ENCODE results near the gene RASEF.
"Not testable (repeated sequence)": the region's sequence is repeated elsewhere in the genome, so short reads cannot be mapped to it uniquely, and the experiment has no call there.

RASEF gene

DNA sequence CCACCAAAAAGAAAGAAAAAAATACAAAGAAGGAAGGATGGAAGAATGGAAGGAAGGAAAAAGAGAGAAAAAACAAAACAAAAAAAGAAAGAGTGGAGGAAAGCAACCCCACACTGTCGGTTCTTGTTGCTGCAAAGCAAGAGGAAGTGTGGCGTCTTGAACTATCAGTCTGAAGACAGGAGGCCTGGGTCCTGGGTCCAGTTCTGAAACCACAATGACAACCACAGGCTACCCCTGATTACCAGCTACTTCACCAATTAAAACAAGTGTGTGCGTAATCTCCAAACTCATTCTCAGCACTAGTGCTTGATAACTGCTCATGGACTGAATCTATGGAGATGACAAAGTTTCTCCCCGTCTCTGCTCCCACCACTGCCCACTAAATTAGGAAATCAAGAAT, 93.7 kb downstream of the RASEF start:
- DNase-seq = no peak

DNA sequence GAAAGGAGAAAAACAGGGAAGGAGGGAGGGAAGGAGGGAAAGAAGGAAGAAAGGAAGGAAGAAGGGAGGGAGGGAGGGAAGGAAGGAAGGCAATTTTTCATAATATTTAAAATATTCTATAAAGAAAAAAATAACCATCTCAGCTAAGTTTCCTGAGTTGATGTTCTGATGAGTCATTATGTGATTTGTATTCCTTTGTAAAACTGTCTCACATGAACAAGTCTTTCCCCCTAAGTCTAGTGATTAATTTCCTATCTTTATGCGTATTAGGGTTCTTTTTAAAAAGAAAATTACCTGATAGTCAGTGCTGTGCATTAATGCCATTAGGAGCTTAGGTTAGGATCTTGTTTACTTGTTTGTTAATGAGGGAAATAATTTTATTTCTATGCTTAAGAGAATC, 94.1 kb downstream of the RASEF start:
- no peak for DNase-seq

DNA sequence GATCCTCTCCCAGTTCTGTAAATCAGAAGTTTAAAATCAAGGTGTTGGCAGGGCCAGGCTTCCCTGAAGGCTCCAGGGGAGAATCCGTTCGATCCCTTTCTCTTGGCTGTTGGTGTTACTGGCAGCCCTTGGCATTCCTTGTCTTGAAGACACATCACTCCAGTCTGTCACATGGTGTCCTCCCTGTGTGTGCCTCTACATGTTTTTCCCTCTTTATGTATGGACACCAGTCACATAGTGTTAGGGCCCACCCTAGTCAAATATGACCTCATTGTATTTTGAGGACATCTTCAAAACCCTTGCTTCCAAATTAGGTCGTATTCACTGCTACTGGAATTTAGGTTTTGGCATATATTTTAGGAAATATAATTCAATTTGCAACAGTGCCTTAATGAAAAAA, 94.6 kb downstream of the RASEF start:
- DNase-seq = no peak

DNA sequence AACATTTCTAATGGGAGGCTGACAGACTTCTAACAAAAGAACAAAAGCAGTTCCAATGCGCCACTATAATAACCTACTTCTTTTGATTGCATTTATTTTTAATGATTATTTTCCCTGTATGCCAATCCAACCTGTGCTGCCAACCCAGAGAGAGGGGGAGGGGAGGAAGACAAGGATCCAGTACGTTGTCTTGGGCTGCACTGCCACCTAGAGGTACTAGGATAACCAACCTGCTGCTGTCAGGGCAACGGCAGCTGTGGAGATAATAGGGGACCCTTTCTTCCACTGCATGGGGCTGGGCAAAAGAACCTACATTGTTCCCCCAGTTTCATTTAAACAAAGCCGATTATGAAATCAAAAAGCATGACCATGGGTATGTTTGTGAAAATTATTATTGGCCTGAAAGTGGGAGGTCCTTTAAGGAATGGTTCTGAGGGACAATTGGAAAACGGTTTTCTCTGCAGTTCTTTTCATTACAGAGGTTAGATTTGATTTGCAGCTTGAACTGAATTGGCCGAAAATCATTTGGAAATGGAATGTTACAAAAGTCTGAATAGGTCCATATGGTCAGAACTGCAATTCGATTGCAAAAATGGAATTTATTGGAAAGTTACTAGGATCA, 101.3 kb downstream of the RASEF start:
- peak; percentile 26 to 35 for DNase-seq

DNA sequence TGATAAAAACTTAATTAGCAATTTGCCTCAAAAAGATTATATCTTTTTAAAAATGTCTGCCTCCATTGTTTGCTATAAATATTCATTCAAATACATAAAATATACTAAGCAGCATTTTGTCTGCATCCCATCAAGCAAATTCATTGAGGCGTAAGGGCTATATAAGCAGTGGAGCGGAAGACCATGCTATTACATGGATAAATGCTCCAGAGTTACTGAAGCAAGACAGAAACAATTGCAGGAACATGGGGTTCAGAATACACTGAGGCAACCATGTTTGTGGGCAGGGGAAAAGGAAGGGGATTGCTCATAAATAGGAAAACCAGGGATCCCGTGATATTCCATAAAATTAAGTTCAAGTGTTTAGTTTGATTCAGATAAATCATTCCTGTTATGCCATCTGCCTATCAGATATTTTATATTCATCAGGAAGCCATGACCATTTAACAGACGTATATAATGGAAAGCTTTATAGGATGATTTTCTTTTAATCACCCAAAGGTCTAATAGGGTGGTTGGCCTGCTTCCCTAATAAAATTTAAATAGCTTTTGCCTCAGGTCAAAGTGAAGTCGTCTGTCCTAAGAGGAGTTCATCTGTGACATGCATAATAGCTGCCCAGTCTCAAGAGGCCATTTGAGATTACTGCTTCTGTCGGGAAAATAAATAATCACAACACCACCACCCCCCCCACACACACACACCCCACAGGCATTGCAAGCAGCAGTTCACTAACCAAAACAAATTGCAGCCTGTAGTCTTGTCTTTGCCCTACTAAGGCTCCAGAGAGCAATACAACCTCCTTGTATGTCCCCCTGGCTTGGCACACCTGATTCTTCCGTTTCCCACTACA, 105.2 kb downstream of the RASEF start:
- DNase-seq = no peak

DNA sequence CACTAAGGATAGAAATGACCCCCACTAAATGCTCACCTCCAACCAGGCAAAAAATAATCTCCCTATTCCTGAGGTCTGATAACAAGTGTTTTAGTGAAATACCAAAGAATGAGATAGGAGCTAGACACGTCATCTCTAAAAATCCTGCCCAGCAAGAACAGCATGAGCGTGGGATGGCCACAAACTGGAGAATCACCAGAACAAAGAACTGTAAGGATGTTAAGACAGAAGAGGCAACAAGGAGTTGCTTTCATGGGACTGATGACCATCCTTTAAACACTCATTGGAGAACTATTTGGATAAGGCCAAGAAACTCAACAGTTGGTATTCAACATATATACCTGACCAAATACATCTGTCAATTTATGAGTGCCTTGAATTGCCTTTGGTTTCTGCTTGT, 113.7 kb downstream of the RASEF start:
- no peak for DNase-seq

DNA sequence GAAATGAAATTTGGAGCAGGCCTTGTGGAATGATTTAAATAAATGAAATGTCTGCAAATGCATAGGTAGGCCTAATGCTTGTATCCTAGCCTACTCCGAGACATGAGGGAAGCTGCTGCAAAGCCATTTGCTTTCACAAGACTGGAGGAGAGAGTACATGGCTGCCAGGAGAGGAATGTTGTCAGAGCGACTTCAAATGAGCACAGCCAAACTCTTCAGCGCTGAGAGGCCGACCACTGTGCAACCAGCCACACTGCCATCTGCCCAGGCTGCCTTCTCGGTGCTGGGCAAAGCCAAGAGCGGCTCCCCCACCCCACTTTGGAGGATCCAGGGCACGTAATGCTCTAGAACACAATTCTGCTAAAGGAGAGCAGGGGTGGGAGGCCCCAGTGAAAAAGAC, 122.6 kb downstream of the RASEF start:
- DNase-seq = no peak

DNA sequence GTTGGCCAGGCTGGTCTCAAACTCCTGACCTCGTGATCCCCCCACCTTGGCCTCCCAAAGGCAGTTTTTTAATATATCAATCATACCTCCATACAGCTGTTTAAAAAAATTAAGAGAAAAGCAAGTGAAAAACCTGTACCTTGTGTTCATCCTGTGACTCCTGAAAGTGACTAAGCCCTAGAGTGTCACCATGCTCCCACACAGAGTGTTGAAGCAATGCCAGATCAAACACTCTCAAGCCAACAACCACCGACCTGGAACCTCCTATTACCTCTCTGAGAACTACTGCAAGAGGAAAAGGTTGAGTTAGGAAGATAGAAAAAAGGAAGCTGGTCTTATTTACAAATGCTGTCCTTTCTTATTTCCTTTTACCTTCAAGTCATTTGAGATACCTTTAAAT, 123.5 kb downstream of the RASEF start:
- DNase-seq = no peak

DNA sequence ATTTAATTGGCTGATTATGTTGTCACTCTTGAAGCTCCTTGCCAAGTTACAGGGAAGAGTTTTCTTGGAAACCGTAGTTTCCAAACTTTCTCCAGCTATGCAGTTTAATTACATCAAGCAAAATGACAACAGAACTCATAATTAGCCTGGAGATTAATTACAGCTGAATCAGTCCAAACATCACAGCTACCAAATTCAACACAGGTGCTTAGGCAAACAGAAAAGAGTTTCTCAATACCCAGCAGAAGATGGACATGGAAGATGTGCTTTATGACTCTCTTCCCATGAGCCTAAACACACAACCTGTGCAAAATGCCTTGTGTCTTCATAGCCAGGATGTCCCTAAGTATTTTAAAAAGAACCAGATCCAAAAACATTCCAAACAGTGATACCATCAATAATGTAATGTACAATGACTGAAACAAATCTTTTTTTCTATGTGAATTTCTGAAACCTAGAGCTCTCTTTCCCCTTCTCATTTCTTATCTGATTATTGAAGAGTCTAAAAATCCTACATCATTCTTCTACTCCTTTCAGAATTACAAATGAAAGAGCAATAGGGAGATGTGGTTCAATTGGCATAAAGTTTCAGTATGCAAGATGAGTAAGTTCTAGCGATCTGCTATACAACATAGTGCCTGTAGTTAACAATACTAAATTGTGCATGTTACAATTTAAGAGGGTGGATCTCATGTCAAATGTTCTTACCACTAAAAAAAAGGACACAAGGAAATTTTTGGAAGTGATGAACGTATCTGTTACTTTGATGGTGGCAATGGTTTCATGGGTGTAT, 124.3 kb downstream of the RASEF start:
- DNase-seq = no peak

DNA sequence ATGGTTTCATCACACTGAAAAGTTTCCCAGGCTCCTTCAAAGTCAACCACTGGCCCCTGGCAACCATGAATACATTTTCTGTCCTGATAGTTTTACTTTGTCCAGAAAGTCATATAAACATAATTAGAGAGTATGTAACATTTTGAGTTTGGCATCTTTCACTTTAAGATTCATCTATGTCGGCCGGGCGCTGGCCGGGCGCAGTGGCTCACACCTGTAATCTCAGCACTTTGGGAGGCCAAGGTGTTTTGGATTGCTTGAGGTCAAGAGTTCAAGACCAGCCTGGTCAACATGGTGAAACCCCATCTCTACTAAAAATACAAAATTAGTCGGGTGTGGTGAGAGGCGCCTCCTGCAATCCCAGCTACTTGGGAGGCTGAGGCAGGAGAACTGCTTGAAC, 126.4 kb downstream of the RASEF start:
- not testable (repeated sequence) for DNase-seq

DNA sequence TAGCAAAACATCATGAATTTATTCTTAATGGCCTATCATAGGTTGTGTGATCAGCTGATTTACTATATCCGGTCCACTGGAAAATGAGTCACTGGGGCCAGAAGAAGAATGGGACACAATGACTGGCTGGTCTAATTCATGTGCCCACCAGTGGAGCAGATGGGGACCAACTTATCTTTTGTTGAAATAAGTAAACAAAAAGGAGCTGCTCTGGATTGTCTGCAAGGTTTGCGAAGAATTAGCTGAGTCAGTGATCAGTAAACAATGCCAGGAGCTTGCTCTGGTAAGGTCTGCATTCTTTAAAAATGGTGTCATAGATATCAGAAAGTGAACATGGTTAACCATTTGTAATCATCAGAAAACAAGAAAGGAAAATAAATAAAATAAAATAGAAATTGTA, 128.0 kb downstream of the RASEF start:
- no peak for DNase-seq

DNA sequence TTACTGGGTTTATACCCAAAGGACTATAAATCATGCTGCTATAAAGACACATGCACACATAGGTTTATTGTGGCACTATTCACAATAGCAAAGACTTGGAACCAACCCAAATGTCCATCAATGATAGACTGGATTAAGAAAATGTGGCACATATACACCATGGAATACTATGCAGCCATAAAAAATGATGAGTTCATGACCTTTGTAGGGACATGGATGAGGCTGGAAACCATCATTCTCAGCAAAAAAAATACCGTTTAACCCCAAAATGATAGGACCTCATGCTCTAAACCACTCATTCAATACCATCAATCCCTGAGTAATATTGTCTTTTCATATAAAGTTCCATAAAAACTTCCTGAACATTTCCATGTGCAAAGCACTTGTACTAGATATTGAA, 128.9 kb downstream of the RASEF start:
- not testable (repeated sequence) for DNase-seq

DNA sequence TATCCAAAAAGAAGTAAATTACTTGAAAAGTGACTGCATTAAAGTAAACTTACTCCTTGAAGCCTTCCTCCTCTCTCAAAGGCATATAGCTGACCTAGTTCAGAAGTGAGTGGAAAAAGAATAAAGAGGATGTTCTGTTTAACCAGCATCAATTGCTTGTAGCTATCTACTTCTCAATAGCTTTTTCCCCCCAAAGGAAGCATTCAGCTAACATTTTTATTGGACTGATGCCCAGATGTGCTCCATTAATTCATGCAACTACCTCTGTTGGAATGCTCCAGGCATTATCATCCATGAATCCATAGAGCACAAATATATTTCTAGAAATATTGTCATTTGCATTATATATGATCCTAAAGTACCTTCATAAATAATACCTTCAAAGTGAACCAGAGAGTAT, 132.8 kb downstream of the RASEF start:
- no peak for DNase-seq

Data from CD4-positive, alpha-beta T cell treated with Interferon alpha-2 for 1 hour (primary cell).